Measurements from ENCODE around the gene KIR3DL3.

GRCh38 chr19:54684527-54684926 is 39.7 kb upstream of the KIR3DL3 start:
- no peak for TF ChIP-seq CTCF (IDR thresholded peaks at IDR 0.05)
- TF ChIP-seq POLR2A (IDR thresholded peaks at IDR 0.05), result no peak

Data from body of pancreas (tissue), 4 donors.